ENCODE data around the gene SOS1.
"Not testable (repeated sequence)": the region's sequence is repeated elsewhere in the genome, so short reads cannot be mapped to it uniquely, and the experiment has no call there.

The SOS1 gene

DNA sequence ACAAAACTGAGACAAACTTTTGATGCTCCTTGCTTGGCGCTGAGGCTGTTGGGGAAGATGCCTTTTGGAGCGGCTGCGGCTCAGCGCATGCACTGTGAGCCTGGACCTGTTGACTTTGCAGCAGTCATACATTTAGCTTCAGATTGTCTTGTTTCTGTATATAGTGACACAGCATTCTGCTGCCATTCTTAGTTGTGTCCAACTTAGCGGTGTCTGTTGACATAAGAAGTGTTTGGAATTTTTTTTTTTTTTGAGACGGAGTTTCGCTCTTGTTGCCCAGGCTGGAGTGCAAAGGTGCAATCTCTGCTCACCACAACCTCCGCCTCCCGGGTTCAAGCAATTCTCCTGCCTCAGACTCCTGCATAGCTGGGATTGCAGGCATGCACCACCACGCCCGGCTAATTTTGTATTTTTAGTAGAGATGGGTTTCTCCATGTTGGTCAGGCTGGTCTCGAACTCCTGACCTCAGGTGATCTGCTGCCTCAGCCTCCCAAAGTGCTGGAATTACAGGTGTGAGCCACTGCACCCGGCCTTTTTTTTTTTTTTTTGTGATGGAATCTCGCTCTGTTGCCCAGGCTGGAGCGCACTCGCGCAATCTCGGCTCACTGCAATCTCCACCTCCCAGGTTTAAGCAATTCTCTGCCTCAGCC, 17.5 kb upstream of the SOS1 start:
- DNase-seq = not testable (repeated sequence)

DNA sequence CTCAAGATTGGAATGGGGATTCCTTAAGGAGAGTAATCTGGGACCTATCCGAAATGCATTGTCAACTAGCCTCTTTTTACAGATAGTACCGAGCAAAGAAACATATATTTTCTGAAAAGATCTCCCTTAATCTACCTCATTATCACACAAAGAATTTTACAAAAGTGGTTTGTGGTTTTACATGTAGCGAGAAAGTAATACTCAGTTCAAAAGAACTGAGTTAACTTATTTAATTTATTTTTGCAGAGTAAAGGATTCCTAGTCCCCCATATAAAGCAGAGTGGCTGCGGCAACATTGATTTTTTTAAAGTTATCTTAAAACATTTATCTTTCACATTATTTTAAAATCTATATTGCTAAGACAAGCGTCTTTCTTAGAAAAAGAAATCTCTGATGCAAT, 15.9 kb upstream of the SOS1 start:
- DNase-seq = no peak

GRCh38 chr2:39135690-39136259, 14.9 kb upstream of the SOS1 start:
- no peak for DNase-seq

GRCh38 chr2:39133215-39133851, 12.5 kb upstream of the SOS1 start:
- DNase-seq = no peak

- DNase-seq = no peak
Observed at GRCh38 chr2:39128919-39129391, 8.1 kb upstream of the SOS1 start.

GRCh38 chr2:39127973-39128372, 7.1 kb upstream of the SOS1 start:
- no peak for DNase-seq

- DNase-seq = no peak
Observed at GRCh38 chr2:39124746-39125057, 3.9 kb upstream of the SOS1 start.

GRCh38 chr2:39124000-39124745, 3.3 kb upstream of the SOS1 start:
- DNase-seq = peak; percentile 83

DNA sequence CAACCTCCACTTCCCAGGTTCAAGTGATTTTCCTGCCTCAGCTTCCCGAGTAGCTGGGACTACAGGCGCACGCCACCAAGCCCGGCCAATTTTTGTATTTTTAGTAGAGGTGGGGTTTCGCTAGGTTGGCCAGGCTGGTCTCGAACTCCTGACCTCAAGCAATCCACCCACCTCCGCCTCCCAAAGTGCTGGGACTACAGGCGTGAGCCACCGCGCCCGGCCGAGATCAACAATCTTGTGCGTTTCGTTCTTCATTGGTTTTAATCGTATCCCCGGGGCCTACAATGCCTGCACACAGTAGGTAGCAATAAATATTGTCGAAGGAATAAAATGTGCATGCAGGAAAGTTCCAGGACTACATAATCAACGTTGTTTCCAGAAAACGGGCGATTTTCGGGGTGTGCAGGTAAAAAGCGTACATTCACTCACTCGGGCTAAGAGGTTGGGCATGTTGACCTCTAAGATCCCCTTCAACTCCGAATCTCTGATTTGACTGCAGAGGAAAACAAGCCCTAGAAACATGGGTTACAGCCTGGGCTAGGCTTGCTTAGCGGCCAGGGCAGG, 2.7 kb upstream of the SOS1 start:
- no peak for DNase-seq

- peak; percentile 64 for DNase-seq
Observed at GRCh38 chr2:39121523-39122063, 742 bp upstream of the SOS1 start.

DNA sequence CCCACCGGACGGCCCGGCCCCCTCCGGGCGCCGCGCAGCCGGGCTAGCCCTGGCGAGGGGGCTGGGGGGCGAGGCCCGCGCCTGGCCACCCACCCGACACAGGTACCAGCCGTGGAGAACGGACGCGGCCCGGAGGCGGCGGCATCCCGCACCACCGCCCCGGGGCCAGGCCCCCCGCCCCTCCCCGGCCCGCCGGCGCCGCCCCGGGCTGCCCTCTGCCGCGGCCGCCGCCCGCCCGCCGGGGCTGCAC, 405 bp downstream of the SOS1 start:
- no peak for DNase-seq

DNA sequence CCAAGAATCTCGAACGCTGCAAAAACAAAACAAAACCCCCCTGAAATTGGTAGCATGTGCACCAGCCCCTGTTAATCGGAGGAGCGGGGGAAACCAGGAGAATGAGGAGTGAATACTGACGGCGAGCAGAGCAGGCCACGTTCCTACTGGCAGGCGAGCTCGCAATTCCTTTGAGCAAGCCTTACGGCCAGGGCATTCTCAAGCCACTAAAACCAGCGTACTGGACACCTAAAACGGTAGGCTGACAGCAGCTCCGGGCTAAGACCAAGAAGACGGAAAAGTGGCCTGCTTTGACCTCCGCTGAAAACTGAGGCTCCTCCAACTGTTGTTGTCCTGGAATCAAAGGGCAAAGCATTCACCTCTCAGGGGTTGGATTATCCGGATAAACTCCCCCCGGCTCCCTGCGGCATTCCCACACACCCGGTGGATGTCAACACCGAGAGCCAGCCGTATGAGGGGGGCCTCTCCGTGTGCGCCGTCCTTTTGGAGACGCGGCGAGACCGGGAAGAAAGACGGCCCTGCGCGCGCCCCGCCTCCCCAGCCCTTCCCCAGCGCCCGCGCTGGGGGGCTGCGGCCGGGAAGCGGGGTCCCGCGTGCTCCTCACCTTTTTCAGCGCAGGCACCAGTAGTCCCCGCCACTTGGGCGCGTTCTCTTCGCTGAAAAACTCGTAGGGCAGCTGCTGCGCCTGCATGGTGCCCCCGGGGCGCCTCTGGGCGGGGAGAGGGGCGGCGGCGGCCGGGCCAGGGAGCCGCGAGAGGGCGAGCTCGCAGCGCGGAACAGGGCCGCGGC, 925 bp downstream of the SOS1 start:
- DNase-seq = no peak

DNA sequence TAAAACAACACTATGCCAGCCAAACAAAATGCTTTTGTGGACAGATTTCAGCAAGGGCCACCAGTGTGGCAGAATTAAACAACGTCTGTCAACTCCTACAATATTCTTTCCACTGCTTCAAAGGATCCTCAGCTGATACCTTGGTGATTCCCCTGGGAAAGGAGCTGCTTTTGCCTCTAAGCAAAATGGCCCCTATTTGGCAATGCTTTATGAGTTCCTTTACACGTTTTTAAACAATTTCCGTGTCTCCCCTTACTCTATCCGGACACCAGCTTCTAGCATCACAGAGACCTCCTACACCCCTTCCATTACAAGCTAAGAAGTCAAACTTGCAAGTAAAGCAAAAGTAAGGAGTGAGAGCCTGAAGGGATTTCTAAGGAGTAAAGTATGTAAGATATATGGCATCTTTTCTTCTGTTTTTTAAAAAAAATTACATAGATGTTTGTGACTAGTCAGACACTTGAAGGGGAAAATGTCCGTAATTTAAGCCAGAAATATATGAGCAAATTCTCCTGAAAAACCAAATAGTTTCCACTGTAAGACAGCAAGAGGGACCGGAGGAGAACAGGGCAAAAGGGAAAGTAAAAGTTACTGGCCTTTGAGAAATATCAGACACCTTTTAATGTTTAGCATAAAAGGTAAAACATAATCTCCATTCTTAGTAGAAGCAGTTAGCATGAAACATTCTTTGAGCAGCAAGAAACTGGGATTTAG, 1.9 kb downstream of the SOS1 start:
- no peak for DNase-seq

GRCh38 chr2:39115556-39115955, 5.3 kb downstream of the SOS1 start:
- DNase-seq = no peak

DNA sequence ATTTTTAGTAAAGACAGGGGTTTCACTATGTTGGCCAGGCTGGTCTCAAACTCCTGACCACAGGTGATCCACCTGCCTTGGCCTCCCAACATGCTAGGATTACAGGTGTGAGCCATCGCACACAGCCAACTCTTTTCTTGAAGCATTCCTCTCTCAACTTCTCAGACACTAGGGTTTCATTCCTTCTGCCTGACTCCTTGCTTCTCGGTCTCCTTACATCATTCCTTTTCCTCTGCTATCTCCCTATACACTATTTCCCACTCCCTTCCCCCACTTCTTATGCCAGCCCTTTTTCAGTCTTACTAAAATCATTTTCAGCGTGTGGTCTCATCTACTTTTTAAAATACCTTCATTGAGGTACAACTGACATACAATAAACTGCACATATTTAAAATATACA, 6.1 kb downstream of the SOS1 start:
- DNase-seq = no peak

- no peak for DNase-seq
Observed at GRCh38 chr2:39109537-39109936, 11.3 kb downstream of the SOS1 start.

- no peak for DNase-seq
Observed at GRCh38 chr2:39108377-39108776, 12.5 kb downstream of the SOS1 start.

GRCh38 chr2:39107724-39108273, 13.1 kb downstream of the SOS1 start:
- DNase-seq = no peak

DNA sequence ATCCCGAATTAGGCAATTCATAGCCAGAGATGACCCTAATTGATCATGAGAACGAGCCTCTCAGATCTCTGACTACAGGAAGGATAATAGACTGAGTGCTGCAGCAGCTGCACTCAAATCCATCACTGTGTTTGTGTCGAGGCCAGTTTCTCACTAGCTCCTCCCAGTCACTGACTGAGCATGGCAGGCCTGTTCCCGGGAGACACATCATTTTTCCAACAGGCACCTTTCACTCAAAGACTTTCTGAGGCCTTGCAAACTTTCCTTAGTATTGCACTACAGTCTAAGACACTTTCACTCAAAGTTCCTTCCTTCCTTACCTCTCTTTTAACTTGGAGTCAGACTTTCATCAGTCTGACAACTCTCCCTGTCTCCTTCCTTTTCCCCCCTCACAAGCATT, 13.7 kb downstream of the SOS1 start:
- no peak for DNase-seq

DNA sequence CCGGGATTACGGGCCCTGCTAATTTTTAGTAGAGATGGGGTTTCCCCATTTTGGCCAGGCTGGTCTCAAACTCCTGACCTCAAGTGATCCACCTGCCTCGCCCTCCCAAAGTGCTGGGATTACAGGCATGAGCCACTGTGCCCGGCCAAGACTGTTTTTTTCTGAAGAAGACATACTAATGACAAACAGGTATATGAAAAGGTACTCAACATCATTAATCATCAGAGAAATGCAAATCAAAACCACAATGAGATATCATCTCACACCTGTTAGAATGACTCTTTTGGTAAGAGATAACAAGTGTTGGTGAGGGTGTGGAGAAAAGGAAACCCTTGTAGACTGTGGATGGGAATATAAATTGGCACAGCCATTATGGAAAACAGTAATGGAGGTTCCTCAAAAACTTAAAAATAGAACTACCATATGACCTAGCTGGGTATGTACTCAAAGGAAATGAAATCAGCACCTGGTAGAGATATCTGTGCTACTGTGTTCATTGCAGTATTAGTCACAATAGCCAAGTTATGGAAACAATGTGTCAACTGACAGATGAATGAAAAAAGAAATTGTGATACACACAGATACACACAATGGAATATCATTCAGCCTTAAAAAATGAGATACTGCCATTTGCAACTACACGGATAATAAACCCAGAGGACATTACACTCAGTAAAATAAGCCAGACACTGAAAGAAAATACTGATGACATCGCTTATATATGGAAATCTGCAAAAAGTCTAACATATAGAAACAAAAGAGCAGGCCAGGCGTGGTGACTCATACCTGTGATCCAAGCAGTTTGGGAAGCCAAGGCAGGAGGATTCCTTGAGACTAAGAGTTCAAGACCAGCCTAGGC, 20.8 kb downstream of the SOS1 start:
- no peak for DNase-seq

All from NCI-H526 treated with DMSO at 0.1 percent for 48 hours (cell line).